ENCODE results near the gene ARMC2. TPM values are rescaled to one million over a fixed set of nuclear protein-coding genes. Genes with fewer than 3 reads are reported as not detected.

Gene ARMC2
- total and polyA plus RNA-seq, 8 donors, result 0.46 to 13.4 (median 2.3) TPM; not detected in 1

DNA sequence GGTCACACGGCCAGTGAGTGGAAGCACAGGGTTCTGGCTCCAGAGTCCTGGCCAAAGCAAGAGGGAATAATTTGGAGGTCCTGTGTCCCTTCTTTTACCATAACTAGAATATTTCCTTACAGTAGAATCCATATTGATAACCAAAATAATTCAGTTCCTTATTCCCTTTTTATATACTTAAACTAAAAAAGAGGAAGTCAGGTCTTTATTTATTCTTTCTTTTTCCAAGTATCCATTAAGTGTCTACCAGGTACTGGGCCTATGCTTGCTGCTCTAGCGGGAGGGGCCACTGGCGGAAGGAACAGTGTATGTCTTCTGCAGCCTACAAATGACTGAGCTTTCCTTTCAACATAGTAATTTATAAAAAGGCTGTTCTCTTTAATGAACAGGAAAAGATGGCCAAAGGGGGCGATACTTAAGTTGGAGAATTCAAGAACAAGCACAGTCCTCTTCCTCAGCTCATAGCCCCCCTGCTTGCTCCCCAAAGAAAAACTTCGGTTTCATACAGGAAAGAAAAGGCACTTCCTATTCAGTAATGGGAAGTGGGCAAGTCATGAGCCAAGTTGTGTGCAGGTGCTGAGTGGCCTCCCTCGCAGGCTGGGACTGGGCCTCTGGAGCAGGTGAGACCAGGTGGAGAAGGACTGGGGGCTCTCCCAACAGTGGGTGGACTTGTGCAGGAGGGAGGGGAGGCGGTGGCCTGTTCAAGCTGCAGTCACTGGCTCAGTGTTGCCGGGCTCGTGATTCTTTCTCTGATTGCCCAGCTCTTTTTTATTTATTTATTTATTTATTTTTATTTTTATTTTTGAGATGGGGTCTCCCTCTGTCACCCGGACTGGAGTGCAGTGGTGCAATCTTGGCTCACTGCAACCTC is 110.9 kb downstream of the ARMC2 start:
- Histone ChIP-seq H3K9me3 (no peaks in the 10 kb centered on the region), H3K27ac (no peak overlapping the region), H3K27me3 (no peaks in the 10 kb centered on the region), H3K36me3 (no peaks in the 10 kb centered on the region), H3K4me1 (peaks cover 0 to 20% (median 9%) of the 10 kb centered on the region in 4 donors), H3K4me3 (no peak overlapping the region)
- DNase-seq, result no peak
- WGBS, 5 donors, result 88 to 92% (median 89%) methylated on average over 10 of the region's 10 CpGs
- TF ChIP-seq POLR2A (IDR thresholded peaks at IDR 0.05) (no peak), POLR2AphosphoS5 (IDR thresholded peaks at IDR 0.05) (no peak), CTCF (IDR thresholded peaks at IDR 0.05) (no peak), EP300 (IDR thresholded peaks at IDR 0.05) (no peak)
- intact Hi-C loops (cut with DNase I; ENCODE audit: low total_unique reads), result no loop called here

DNA sequence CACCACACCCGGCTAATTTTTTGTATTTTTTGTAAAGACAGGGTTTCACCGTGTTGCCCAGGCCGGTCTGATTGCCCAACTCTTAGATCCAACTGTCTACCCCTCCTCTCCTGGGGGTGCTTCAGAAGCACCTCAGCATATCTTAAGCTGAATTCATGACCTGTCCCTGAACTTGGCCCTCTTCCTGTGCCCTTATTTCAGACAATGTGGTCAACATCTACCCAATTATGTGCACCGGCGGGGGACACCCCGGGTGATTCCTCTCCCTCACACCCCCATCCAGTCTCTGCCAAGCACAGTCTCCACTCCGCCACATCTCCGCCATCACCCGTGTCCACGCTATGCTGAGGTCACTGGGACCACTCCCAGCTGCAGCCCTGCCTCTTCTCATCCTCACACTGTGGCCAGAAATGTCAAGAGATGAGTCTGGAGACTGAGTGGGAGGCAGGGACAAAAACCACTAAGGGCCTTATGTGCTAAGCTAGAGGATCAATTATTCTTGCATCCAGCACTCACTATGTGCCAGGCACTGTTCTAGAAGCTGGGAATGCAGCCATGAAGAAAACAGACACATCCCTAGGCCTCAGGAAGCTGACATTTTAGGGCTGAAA is 111.9 kb downstream of the ARMC2 start:
- intact Hi-C loops (cut with DNase I; ENCODE audit: low total_unique reads), result no loop called here
- Histone ChIP-seq H3K4me3 (no peak overlapping the region), H3K9me3 (no peaks in the 10 kb centered on the region), H3K4me1 (peaks cover 0 to 20% (median 9%) of the 10 kb centered on the region in 4 donors), H3K27me3 (no peaks in the 10 kb centered on the region), H3K27ac (peak overlapping the region in 1 of 5 donors; percentile 35), H3K36me3 (no peaks in the 10 kb centered on the region)
- WGBS, 5 donors, result 74 to 90% (median 86%) methylated on average over 10 of the region's 10 CpGs
- no peak for DNase-seq
- TF ChIP-seq EP300 (IDR thresholded peaks at IDR 0.05) (no peak), POLR2AphosphoS5 (IDR thresholded peaks at IDR 0.05) (no peak), CTCF (IDR thresholded peaks at IDR 0.05) (no peak), POLR2A (IDR thresholded peaks at IDR 0.05) (no peak)

DNA sequence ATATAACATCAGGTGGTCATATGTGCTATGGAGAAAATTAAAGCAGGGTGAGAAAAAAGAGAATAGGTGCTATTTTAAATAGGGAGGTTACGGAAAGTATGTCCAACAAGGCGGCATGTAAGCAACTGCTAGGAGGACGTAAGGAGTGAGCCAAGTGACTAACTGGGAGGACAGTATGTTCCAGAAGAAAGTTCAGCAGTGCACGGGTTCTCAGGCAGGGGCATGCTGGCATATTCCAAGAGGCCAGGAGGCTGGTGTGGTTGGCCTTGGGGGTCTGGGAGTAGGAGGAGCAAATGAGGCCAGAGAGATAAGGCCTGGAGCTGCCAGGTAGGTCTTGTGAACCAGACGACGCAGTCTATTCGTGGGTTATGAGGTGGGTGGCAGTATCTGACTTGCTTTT is 112.4 kb downstream of the ARMC2 start:
- TF ChIP-seq EP300 (IDR thresholded peaks at IDR 0.05), result peak; percentile 74
- peak in 2 of 3 donors; percentile 5 to 23 for TF ChIP-seq POLR2AphosphoS5 (IDR thresholded peaks at IDR 0.05)
- no peak for TF ChIP-seq CTCF (IDR thresholded peaks at IDR 0.05)
- Histone ChIP-seq H3K4me1 (peaks cover 0 to 20% (median 9%) of the 10 kb centered on the region in 4 donors), H3K27ac (peak overlapping the region in 3 of 5 donors; percentile 20 to 41 (median 35)), H3K27me3 (no peaks in the 10 kb centered on the region), H3K9me3 (no peaks in the 10 kb centered on the region), H3K4me3 (no peak overlapping the region), H3K36me3 (no peaks in the 10 kb centered on the region)
- DNase-seq, result no peak
- WGBS, 5 donors, result 79 to 95% (median 93%) methylated on average over 7 of the region's 7 CpGs
- intact Hi-C loops (cut with DNase I; ENCODE audit: low total_unique reads), result no loop called here

DNA sequence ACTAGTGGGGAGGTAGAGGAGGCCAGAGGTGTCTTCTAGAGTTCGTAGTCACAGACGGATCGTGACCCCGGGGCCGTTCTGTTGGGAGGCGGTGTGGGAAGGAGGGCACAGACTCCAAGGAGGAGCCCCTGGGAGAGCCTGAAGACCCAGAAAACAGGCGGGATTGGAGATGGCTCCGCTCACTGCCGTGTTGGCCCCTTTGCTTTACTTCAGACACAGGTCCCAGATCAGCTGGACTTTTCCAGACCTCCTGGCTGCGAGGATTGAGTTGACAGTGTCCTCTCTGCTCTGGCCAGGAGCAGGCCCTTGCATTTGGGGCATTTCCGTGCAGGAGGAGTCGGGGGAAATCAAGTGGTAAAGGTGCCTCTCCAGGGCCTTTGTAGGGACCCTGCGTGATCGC is 112.9 kb downstream of the ARMC2 start:
- H3K27me3 ChIP-seq, result no peaks in the 10 kb centered on the region
- peaks cover 0 to 20% (median 9%) of the 10 kb centered on the region in 4 donors for H3K4me1 ChIP-seq
- no peak overlapping the region for H3K4me3 ChIP-seq
- DNase-seq, result no peak
- intact Hi-C loops (cut with DNase I; ENCODE audit: low total_unique reads), result no loop called here
- no peaks in the 10 kb centered on the region for H3K9me3 ChIP-seq
- H3K36me3 ChIP-seq, result no peaks in the 10 kb centered on the region
- peak overlapping the region in 4 of 5 donors; percentile 20 to 41 (median 36) for H3K27ac ChIP-seq
- TF ChIP-seq POLR2A (IDR thresholded peaks at IDR 0.05) (no peak), CTCF (IDR thresholded peaks at IDR 0.05) (no peak), POLR2AphosphoS5 (IDR thresholded peaks at IDR 0.05) (no peak), EP300 (IDR thresholded peaks at IDR 0.05) (no peak)
- WGBS, 5 donors, result 96 to 99% (median 98%) methylated on average over 14 of the region's 14 CpGs
